Ecto neural progenitor cell (in vitro differentiated cells): ENCODE measurements around the gene MYRF.
A peak's percentile ranks its signal among the peaks of the same experiment; 100 is the strongest.

Experiments
- DNase-seq: peaks from one replicate; pipeline ENCODE4 v3.0.0-alpha.2; 2018; ENCODE audit warnings: low spot score

The MYRF gene

DNA sequence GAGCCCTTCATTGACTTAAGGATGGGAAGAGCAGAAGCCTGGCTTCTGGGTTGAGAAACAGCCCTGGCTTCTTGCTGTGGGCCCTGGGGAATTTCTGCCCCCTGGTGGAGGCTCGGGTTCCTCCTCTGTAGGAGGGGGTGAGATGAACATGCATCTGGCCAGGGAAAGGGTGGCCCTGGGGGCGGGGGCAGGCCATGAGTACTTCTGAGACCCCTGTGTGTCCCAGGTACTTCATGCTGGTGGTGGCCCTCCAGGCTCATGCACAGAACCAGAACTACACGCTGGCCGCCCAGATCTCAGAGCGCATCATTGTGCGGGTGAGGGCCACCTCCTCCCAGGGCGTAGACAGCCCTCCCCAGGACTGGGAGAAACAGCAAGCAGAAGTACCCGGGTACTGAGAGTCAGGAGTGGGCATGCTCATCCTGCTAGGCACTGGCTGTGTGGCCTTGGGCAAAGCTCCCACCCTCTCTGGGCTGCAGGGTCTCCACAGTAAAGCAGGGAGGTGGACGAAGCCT is 24.2 kb downstream of the MYRF start:
- peak; percentile 69 for DNase-seq

DNA sequence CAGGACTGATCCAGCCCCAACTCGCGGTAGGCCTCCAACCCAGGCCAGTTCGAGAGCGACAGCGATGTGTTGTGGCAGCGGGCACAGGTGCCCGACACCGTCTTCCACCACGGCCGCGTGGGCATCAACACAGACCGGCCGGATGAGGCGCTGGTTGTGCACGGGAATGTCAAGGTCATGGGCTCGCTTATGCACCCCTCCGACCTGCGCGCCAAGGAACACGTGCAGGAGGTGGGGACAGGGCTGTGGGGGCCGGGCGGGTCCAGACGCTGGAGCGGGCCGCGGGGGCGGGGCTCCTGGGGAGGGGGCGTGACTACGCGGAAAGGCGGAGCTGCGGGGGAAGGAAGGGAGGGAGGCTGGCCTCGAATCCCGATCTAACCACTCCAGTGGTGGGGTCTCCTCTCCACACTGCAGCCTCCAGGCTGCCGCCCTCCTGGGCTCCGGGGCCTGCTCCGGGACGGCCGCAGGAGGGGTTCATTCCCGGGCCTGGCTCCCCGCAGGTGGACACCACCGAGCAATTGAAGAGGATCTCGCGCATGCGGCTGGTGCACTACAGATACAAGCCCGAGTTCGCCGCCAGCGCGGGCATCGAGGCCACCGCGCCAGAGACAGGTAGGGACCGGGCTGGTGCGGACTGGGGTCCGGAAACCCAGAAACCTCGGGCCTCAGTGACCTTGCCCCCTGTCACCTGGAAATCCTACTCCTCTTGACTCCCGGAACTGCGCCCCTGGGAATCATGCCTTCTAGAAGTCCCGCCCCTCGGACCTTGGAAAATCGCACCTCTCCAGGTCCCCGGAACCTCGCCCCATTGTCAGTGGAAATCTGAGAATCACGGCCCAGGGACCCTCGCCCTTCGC is 25.0 kb downstream of the MYRF start:
- DNase-seq: no peak

DNA sequence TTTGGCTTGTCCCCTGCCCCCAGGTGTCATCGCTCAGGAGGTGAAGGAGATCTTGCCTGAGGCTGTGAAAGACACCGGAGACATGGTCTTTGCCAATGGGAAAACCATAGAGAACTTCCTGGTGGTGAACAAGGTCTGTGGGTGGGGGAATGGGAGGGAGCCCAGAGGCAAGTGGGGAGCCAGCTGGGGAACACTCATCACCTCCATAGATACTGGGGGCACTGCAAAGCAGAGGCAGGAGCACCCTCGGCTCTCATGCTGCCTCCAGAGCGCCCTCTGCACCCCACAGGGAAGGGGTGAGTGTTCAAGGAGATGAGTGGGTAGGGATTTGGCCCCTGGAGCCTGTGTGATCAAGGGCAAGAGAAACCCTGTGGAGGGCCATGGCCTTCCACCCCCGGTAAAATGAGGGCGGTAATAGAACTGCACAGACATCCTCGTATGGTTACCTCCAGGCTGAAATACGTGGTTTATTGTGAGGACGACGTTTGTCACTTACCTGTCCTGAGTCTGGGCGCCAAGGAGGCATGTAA is 26.0 kb downstream of the MYRF start:
- no peak for DNase-seq

DNA sequence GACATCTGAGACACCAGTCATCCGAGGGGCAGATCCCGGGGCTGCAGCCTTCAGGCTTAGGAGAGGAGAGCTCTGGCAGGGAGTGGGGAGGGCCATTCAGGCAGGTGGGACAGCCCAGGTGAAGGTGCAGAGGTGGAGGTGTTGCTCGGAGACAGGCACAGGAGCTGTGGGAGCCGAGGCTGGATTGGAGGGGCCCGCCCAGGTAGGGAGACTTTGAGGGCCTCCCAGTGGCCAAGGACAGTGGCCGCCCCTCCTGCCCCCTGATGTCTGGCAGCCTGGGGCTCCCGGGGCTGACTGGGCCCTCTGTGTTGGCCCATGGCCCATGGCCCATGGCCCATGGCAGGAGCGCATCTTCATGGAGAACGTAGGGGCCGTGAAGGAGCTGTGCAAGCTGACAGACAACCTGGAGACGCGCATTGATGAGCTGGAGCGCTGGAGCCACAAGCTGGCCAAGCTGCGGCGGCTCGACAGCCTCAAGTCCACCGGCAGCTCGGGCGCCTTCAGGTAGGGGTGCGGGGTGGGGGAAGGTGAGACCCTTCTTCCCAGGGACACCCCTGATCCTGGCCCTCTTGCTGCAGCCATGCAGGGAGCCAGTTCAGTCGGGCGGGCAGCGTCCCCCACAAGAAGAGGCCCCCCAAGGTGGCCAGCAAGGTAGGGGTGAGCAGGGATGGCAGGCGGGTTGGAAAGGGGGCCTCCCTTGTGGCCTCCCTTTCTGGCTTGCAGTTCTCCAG is 26.6 kb downstream of the MYRF start:
- DNase-seq: no peak

DNA sequence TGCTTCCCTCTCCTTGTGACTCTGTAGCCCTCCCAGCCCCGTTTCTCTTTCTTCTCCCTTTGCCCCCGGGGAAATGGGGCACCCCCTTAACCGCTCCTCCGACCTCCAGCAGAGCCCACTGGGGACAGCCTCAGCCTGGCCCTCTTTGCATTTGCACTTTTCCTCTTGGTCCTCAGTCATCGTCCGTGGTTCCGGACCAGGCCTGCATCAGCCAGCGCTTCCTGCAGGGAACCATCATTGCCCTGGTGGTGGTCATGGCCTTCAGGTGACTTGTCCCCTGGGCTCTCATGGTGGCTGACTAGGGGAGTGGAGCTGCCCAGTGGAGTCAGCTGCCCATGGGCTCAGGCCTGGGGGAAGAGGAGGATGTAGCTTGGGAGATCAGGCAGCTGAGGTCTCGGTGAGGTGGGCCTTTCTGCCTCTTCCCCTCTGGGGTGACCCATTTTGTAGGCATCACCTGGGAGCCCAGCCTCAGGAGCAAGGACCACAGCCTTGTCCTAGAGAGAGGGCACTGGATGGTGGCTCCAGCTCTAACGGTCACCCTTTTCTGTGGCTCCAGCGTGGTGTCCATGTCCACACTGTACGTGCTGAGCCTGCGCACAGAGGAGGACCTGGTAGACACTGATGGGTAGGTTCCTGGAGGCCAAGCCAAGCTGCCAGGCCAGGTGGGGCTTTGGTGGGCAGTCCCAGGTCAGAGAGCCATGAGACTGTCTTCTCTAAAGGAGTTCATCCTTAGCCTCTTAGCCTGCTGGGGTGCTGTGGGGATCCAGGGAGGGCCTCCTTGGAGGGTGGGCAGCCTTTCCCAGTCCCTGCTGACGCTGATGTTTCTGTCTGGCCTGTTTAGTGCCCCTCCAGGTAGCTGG is 27.5 kb downstream of the MYRF start:
- no peak for DNase-seq

DNA sequence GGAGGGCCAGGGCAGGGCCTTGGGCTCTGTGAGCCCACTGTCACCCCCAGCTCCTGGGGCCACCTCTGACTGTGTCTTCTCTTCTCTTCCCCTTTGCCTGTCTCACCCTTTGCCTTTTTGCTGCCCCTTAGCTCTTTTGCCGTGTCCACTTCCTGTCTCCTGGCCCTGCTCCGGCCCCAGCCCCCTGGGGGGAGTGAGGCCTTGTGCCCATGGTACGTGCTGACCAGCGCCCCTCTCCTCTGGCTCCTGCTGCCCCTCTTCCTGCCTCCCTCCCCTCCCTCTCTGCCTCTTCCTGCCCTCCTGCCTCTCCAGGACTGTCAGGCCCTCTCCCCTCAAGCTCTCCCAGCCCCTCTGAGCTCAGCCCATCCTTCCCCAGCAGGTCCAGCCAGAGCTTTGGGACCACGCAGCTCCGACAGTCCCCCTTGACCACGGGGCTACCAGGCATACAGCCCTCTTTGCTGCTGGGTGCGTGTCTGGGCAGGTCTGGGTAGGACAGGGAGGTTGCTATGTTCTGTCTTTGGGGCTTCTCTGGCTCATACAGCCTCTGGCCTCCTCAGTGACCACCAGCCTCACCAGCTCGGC is 28.2 kb downstream of the MYRF start:
- no peak for DNase-seq

DNA sequence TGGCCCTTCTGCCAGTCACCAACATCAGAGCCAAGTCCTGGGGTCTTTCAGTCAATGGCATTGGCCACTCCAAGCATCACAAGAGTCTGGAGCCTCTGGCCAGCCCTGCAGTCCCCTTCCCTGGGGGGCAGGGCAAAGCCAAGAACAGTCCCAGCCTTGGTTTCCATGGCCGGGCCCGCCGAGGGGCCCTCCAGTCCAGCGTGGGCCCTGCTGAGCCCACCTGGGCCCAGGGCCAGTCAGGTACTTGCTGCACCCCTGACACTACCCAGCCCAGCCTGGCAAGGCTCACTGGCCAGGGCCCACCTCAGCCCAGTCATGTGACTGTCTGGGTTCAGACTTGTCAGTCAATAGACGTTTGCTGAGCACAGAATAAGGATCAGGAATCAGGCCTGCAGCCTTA is 29.1 kb downstream of the MYRF start:
- DNase-seq: no peak

DNA sequence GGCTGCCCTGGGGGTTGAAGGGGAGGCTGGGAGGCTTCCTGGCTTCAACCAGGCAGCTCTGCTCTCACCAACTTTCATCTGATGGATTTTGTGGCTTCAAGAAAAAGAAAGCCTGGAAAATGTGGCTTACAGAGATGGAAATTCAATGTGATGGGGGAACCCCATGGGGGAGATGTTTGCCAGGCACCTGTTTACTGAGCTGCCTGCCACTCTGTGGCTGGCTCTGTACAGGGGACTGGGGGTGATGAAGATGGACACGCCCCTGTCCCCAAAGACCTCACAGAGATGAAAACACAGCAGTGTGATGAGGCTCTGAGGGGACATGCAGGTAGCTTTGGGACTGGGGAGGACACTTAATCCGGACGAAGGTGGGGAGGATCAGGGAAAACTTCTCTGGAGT is 29.9 kb downstream of the MYRF start:
- DNase-seq: no peak

DNA sequence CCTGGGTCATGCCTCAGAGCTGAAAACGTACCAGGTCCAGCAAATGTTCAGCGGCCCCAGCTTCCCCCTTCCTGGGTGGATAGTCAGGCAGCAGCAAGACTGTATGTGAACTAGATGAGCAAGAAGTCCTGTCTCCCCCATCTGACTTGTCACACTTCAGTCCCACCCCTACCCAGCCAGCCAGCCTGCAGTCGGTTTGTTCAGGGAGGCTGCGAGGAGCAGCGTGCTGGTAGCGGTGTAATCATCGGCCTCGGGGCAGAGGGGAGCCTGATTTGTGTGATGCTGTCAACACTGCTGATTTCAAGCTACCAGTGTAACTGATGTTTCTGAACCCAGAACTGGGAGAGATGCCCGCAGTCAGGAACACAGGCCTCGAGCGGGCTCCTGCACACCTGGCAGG is 30.4 kb downstream of the MYRF start:
- DNase-seq: no peak

DNA sequence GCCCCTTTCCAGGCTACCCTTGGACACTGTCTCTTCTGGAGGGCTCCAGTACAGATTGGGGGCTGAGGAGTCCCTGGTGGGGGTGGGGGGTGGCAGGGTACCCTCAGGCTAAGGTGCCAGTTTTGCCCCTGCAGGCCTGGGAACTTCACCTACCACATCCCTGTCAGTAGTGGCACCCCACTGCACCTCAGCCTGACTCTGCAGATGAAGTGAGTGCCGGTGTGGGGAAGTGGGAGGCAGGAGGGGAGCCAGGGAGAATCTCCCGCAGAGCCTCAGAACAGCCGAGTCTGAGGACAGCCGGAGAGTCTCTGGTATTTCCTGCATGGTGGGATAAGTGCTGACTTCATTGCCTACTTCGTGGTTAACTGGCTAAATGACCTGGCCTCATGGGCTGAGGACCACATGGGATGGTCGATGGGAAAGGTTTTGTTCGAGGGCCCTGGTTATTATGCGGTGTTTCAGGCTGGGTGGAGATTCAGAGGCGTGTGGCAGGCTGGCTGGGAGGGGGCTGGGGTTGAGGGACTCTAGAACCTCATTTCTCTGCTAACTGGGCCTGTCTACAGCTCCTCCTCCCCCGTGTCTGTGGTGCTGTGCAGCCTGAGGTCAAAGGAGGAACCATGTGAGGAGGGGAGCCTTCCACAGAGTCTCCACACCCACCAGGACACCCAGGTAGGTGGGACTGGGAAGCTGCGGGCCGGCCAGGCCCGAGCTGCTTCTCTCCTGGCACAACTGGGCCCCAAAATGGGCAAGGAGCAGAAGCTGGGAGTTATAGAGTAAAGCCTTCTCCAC is 31.5 kb downstream of the MYRF start:
- no peak for DNase-seq

DNA sequence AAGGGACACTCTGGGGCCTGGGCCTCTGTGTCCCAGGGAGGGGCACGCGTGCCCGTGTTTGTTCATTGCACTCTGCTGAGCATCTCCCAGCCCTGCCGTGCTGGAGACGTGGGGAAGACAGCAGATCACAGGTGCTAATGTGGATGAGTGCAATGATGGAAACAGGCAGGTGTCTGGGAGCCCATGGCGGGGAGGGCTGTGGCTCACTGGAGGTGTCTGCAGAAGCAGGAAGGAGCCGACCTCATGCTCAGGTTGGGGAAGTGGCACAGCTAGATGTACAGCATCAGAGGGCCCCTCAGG is 32.0 kb downstream of the MYRF start:
- DNase-seq: no peak

DNA sequence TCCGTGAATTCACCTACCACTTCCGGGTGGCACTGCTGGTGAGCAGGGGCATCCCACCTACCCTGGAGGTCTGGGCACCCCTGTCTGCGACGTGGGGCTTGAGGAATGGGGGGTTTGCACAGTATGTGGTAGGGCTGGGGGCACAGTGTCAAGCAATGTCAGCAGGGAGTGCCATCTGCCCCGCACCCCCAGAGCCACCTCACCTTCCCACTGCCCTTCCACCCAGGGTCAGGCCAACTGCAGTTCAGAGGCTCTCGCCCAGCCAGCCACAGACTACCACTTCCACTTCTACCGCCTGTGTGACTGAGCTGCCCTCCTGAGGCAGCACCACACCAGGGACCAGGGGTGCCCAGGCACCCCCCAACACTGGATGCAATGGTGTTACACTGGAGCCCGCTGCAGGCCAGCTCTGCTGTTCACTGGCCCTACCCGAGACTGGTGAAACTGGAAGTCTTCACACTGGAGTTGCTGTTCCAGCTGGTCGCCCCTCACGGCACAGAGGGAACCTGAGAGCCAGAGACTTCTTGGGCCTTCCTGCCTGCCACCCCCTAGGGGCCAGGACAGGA is 33.5 kb downstream of the MYRF start:
- no peak for DNase-seq

DNA sequence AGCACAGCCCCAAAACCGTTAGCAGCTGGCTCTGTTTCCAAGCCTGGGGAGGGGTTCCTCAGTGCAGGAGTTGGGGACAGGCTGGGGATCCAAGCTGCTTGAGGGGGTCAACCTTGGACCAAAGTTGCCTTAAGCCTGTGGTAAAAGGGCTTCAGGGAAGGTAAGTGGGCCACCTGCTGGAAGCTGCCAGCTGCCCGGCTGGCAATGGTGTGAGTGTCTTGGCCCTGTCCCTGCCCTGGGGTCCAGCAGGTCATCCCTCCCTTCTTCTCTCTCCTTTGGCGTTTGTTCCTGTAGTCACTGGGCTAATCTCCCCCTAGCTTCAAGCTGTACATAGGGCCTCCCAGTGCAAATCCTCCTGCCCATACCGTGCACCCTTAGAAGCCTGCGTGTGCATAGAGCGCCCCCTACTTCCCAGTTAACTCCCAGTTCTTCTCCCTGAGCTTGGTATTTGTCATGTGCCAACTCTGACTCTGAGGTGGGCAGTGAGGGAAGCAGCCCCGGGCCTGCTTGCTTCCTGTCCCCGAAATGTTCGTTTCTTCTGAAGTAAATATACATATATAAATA is 35.6 kb downstream of the MYRF start:
- DNase-seq: no peak

DNA sequence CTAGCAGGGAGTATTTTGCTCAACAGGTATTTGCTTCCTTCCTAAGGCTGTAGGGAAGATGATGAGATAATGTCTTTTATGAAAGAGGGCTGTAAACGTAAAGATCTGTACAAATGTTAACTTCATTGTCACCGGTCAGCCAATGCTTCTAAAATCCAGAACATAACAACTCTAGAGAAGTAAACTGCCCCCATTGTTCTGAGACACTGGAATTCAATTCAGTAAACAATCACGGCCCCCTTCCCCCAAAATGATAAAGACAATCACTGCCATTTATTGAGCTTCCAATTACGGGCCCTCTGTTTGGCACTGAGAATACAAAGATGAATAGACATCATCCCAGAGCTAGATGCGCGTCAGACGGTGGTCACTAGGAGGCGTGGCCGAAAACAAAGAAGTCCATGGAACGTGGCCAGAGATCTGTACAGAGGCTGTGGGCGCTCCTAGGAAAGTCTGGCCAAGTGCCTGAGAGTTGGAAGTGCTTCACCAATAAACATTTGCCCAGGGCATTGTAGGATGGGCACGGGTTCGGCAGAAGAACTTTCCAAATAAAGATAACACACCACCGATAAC is 39.4 kb downstream of the MYRF start:
- peak; percentile 71 for DNase-seq

DNA sequence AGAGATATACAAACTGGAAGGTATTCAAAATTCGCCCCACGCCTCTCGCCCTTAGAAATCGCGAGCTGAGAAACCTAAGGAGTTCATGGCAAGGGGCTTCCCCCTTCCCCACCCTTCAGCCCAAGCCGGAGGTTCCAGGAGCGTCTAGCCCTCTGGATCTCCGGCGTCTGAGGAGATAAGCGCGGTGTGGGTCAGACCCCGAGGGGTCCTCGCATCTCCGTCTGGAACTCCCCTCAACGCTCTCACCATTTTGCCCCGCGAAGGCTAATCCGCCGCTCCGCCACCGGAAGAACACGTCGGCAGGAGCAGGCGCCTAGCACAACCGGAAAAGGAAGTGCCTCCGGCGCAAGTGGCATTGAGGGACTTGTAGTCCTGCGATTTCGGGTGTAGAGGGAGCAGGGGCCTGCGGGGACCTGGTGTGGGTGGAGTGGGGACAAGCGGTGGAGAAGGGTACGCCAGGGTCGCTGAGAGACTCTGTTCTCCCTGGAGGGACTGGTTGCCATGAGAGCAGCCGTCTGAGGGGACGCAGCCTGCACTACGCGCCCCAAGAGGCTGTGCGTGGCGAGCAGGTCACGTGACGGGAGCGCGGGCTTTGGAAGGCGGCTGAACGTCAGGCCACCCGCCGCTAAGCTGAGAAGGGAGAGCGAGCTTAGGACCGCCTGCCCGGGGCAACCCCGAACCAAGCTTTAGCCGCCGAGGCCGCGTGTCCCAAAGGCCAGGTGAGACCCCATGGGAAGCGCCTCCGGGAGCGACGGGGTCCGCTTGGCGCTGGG is 40.1 kb downstream of the MYRF start, which contains the start of the genes FEN1 and TMEM258:
Gene FEN1 (plus strand): TSS at position 602 of the 773 bp plus-strand sequence. CDS start 2,451 bp downstream, outside the sequence.
Gene TMEM258 (minus strand): TSS at position 290 of the 773 bp plus-strand sequence. CDS start 41 bp downstream, at position 249.
- peak; percentile 96 for DNase-seq

DNA sequence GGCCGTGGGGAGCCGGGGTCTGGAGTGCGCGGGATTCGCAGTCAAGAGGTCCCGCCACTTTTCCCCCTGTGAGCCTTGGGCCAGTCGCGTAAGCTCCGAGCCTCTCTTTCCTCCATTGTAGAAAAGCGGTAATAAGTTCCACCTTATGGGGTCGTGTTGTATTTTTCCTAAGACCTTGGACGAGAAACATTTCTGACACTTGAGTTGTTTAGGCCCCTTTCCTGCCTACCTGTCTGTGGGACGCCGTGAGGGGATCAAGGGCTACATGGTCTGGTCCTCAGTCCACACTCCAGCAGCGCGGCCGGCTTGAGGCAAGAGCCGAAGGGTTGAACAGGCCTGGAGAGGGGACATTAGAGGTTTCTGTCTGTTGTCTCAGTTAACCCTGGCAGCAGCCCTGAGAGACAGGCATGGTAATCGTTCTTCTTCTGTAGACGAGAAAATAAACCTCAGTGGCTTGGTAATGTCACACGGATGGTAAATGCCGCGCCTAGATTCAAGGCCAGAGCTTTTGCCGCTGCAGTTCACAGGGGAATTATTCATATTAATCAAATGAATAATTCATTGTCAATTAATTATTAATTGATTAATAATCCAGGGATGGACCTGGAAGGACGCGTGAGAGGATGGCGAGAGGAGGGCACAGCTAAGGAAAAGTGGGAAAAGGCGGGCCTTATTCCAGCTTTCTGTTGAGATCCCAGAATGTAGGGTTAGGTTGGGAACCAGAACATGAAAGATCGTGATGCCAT is 40.8 kb downstream of the MYRF start:
- no peak for DNase-seq

DNA sequence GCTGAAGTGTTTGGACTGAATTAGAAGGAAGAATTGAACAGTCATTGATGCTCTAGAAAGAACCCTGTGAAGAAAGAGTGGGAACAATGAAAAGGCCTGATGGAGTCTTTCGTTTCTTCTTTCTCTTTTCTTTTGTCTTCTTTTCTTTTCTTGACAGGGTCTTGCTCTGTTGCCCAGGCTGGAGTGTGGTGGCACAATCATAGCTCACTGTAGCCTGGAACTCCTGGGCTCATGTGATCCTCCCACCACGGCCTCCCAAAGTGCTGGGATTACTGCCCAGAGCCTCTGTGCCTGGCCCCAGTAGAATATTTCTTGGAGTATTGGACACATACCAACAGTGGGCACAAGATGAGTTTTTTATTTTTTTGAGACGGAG is 41.4 kb downstream of the MYRF start:
- DNase-seq: no peak

DNA sequence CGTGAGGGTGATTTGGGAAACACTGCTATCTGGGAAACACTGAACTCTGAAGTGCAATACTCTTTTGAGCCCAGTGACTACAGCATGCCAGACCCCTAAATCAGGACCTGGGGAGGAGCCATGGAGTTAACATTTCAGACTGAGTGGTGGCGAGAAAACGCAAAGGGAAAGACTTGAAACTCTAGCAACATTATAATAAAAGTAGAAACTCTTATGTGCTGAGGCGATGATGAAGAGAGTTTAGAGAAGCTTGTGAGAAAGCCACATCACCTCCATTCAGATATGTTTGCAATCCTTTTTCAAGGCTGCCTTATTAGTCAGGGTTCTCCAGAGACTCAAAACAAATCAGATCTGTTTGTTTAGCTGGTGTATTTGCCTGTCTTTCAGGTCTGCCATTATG is 42.1 kb downstream of the MYRF start:
- DNase-seq: no peak
